Endodermal cell (in vitro differentiated cells): ENCODE results near the gene SNRPD3. TPM values are rescaled to one million over a fixed set of nuclear protein-coding genes. Genes with fewer than 3 reads are reported as not detected.

Experiments
- DNase-seq: peaks from one replicate; pipeline ENCODE4 v3.0.0-alpha.2; 2017
- H3K27ac ChIP-seq: 2 replicates; pipeline ENCODE4 v1.5.1; 2013; ENCODE audit warnings: mild to moderate bottlenecking, low read depth, low read length, moderate library complexity
- H3K27me3 ChIP-seq: 2 replicates; pipeline ENCODE4 v1.6.1; 2013; ENCODE audit warnings: mild to moderate bottlenecking, low read length, moderate library complexity; ENCODE audit not compliant: insufficient read depth, control insufficient read depth, poor library complexity, severe bottlenecking
- H3K36me3 ChIP-seq: 2 replicates; pipeline ENCODE4 v1.7.0; 2013; ENCODE audit warnings: mild to moderate bottlenecking, low read length, moderate library complexity; ENCODE audit not compliant: control insufficient read depth, insufficient read depth
- H3K4me1 ChIP-seq: one replicate; pipeline ENCODE4 v1.7.0; 2013; ENCODE audit warnings: low read length; ENCODE audit not compliant: control insufficient read depth, insufficient read depth
- H3K4me3 ChIP-seq: 2 replicates; pipeline ENCODE4 v1.5.1; 2013; ENCODE audit warnings: mild to moderate bottlenecking, low read length, moderate library complexity
- H3K9ac ChIP-seq: 2 replicates; pipeline ENCODE4 v1.6.1; 2013; ENCODE audit warnings: mild to moderate bottlenecking, low read length, moderate library complexity; ENCODE audit not compliant: poor library complexity, severe bottlenecking; ENCODE audit errors: extremely low read depth
- H3K9me3 ChIP-seq: 2 replicates; pipeline ENCODE4 v1.6.1; 2013; ENCODE audit warnings: mild to moderate bottlenecking, low read length, moderate library complexity; ENCODE audit not compliant: control insufficient read depth
- H3K27ac Mint-ChIP-seq: 2 replicates; pipeline ENCODE4 v1.8.0; 2020; ENCODE audit warnings: mixed read lengths
- H3K27me3 Mint-ChIP-seq: 2 replicates; pipeline ENCODE4 v1.8.0; 2021; ENCODE audit warnings: mild to moderate bottlenecking, mixed read lengths; ENCODE audit not compliant: insufficient read depth
- H3K36me3 Mint-ChIP-seq: 2 replicates; pipeline ENCODE4 v1.8.0; 2020; ENCODE audit warnings: low read depth, mixed read lengths
- H3K4me1 Mint-ChIP-seq: 2 replicates; pipeline ENCODE4 v1.8.0; 2020; ENCODE audit warnings: mixed read lengths
- H3K4me3 Mint-ChIP-seq: 2 replicates; pipeline ENCODE4 v1.8.0; 2020; ENCODE audit warnings: mild to moderate bottlenecking, moderate library complexity, mixed read lengths
- H3K9me3 Mint-ChIP-seq: 2 replicates; pipeline ENCODE4 v1.8.0; 2020; ENCODE audit warnings: mild to moderate bottlenecking, mixed read lengths
- WGBS, 2 experiments: methylation state at CpG; one replicate each; pipeline versions ENCODE4 v1.1.5 to v1.1.7; 2013; ENCODE audit warnings: missing lambda C conversion rate in 2 of 2, mixed read lengths in 1 of 2; ENCODE audit not compliant: insufficient coverage in 1 of 2, insufficient read length in 1 of 2; 5-methylcytosine and 5-hydroxymethylcytosine counted together
- total RNA-seq, 2 donors: library from RNA; stranded (reverse); fragmentation: NEBNext Ultra II Directional in 1 of 2; extraction: Animal tissue kit (Norgen Biotek cat#: 25700) in 1 of 2; gene quantifications; 2 replicates in 1 of 2; 3 replicates in 1 of 2; pipeline ENCODE4 v1.2.1, GENCODE V29; 2021
- TF ChIP-seq, protein P1 (sequence below): fragments of 200-600 bp; sonication (generic); conservative IDR thresholded peaks from 2 replicates; pipeline ENCODE4 v1.5.0; 2021; ENCODE audit warnings: antibody characterized with exemption, mild to moderate bottlenecking

SNRPD3 gene
- total RNA-seq, 2 donors from 2014 or later, result 158 to 180 TPM

GRCh38 chr22:24510637-24511625, 44.9 kb upstream of the SNRPD3 start:
- H3K4me3 ChIP-seq, result no peak overlapping the region
- TF ChIP-seq, protein P1, sequence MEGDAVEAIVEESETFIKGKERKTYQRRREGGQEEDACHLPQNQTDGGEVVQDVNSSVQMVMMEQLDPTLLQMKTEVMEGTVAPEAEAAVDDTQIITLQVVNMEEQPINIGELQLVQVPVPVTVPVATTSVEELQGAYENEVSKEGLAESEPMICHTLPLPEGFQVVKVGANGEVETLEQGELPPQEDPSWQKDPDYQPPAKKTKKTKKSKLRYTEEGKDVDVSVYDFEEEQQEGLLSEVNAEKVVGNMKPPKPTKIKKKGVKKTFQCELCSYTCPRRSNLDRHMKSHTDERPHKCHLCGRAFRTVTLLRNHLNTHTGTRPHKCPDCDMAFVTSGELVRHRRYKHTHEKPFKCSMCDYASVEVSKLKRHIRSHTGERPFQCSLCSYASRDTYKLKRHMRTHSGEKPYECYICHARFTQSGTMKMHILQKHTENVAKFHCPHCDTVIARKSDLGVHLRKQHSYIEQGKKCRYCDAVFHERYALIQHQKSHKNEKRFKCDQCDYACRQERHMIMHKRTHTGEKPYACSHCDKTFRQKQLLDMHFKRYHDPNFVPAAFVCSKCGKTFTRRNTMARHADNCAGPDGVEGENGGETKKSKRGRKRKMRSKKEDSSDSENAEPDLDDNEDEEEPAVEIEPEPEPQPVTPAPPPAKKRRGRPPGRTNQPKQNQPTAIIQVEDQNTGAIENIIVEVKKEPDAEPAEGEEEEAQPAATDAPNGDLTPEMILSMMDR, result no peak
- no peaks in the 10 kb centered on the region for H3K9me3 Mint-ChIP-seq
- H3K9me3 ChIP-seq, result no peaks in the 10 kb centered on the region
- no peak overlapping the region for H3K27ac ChIP-seq
- peaks cover 36% of the 10 kb centered on the region for H3K4me1 ChIP-seq
- no peak overlapping the region for H3K27ac Mint-ChIP-seq
- WGBS, 2 experiments, result 89 to 95% methylated on average over 8 to 9 of the region's 10 CpGs
- H3K27me3 ChIP-seq, result peaks cover 4% of the 10 kb centered on the region
- H3K36me3 ChIP-seq, result no peaks in the 10 kb centered on the region
- H3K4me3 Mint-ChIP-seq, result no peak overlapping the region
- no peaks in the 10 kb centered on the region for H3K36me3 Mint-ChIP-seq
- no peak overlapping the region for H3K9ac ChIP-seq
- H3K27me3 Mint-ChIP-seq, result peaks cover 10% of the 10 kb centered on the region
- DNase-seq, result no peak
- H3K4me1 Mint-ChIP-seq, result peaks cover 65% of the 10 kb centered on the region

DNA sequence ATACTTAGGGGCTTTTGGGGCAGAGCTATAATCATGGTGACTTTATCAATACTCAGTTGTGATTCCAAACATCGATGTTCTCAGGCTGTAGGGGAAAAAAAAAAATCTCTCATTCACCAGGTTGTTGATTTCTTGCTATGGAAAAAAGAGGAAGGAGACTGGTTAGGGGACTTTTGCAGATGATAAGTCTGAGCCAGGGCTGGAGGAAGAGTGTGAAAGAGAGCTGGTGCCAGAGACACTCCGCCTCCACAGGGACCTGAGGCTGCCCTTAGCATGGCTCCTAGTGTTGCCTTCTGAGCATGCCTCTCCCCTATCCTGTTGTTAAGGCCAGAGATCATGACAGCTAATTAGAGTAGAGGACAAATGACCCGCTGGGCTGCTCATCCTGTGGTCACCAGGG, 43.8 kb upstream of the SNRPD3 start:
- no peak overlapping the region for H3K4me3 ChIP-seq
- WGBS, 2 experiments, result 70 to 88% methylated on average over 2 to 3 of the region's 3 CpGs
- peaks cover 16% of the 10 kb centered on the region for H3K27me3 Mint-ChIP-seq
- H3K27ac Mint-ChIP-seq, result no peak overlapping the region
- H3K4me1 ChIP-seq, result peaks cover 28% of the 10 kb centered on the region
- no peaks in the 10 kb centered on the region for H3K9me3 Mint-ChIP-seq
- peaks cover 4% of the 10 kb centered on the region for H3K27me3 ChIP-seq
- H3K27ac ChIP-seq, result no peak overlapping the region
- no peaks in the 10 kb centered on the region for H3K9me3 ChIP-seq
- TF ChIP-seq, protein P1, result no peak
- no peaks in the 10 kb centered on the region for H3K36me3 ChIP-seq
- H3K4me3 Mint-ChIP-seq, result no peak overlapping the region
- peaks cover 54% of the 10 kb centered on the region for H3K4me1 Mint-ChIP-seq
- H3K9ac ChIP-seq, result no peak overlapping the region
- DNase-seq, result peak; percentile 42
- no peaks in the 10 kb centered on the region for H3K36me3 Mint-ChIP-seq

- no peak for DNase-seq
- H3K4me1 Mint-ChIP-seq, result peaks cover 43% of the 10 kb centered on the region
- no peak overlapping the region for H3K27ac ChIP-seq
- H3K27me3 Mint-ChIP-seq, result peaks cover 27% of the 10 kb centered on the region
- peak overlapping the region; percentile 4 for H3K4me3 Mint-ChIP-seq
- peaks cover 4% of the 10 kb centered on the region for H3K27me3 ChIP-seq
- WGBS, 2 experiments, result 84 to 94% methylated on average over 5 to 9 of the region's 9 CpGs
- no peaks in the 10 kb centered on the region for H3K9me3 ChIP-seq
- TF ChIP-seq, protein P1, result no peak
- H3K4me1 ChIP-seq, result peaks cover 18% of the 10 kb centered on the region
- no peak overlapping the region for H3K27ac Mint-ChIP-seq
- no peaks in the 10 kb centered on the region for H3K36me3 Mint-ChIP-seq
- H3K9me3 Mint-ChIP-seq, result no peaks in the 10 kb centered on the region
- H3K4me3 ChIP-seq, result peak overlapping the region; percentile 21
- no peaks in the 10 kb centered on the region for H3K36me3 ChIP-seq
- no peak overlapping the region for H3K9ac ChIP-seq
Measured at GRCh38 chr22:24513378-24514240, 42.2 kb upstream of the SNRPD3 start.
